Measurements from ENCODE around the gene DCC.

DCC gene

GRCh38 chr18:53536908-53537307, 1196.9 kb downstream of the DCC start:
- no peak for DNase-seq (ENCODE audit: low read depth)
- TF ChIP-seq, protein P1, sequence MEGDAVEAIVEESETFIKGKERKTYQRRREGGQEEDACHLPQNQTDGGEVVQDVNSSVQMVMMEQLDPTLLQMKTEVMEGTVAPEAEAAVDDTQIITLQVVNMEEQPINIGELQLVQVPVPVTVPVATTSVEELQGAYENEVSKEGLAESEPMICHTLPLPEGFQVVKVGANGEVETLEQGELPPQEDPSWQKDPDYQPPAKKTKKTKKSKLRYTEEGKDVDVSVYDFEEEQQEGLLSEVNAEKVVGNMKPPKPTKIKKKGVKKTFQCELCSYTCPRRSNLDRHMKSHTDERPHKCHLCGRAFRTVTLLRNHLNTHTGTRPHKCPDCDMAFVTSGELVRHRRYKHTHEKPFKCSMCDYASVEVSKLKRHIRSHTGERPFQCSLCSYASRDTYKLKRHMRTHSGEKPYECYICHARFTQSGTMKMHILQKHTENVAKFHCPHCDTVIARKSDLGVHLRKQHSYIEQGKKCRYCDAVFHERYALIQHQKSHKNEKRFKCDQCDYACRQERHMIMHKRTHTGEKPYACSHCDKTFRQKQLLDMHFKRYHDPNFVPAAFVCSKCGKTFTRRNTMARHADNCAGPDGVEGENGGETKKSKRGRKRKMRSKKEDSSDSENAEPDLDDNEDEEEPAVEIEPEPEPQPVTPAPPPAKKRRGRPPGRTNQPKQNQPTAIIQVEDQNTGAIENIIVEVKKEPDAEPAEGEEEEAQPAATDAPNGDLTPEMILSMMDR (conservative IDR thresholded peaks at IDR 0.05; ENCODE audit: low read depth, low read length): no peak
- no peak overlapping the region for H3K4me3 ChIP-seq (ENCODE audit: low read depth, low read length)

- TF ChIP-seq, protein P1 (conservative IDR thresholded peaks at IDR 0.05; ENCODE audit: low read depth, low read length): no peak
- H3K4me3 ChIP-seq (ENCODE audit: low read depth, low read length): no peak overlapping the region
- no peak for DNase-seq (ENCODE audit: low read depth)
Measured at GRCh38 chr18:53541924-53542323, 1201.9 kb downstream of the DCC start.

GRCh38 chr18:53543711-53544110, 1203.7 kb downstream of the DCC start:
- H3K4me3 ChIP-seq (ENCODE audit: low read depth, low read length): no peak overlapping the region
- TF ChIP-seq, protein P1 (conservative IDR thresholded peaks at IDR 0.05; ENCODE audit: low read depth, low read length): no peak
- no peak for DNase-seq (ENCODE audit: low read depth)

- H3K4me3 ChIP-seq (ENCODE audit: low read depth, low read length): no peak overlapping the region
- TF ChIP-seq, protein P1 (conservative IDR thresholded peaks at IDR 0.05; ENCODE audit: low read depth, low read length): no peak
- no peak for DNase-seq (ENCODE audit: low read depth)
Measured at GRCh38 chr18:53544917-53545316, 1204.9 kb downstream of the DCC start.

DNA sequence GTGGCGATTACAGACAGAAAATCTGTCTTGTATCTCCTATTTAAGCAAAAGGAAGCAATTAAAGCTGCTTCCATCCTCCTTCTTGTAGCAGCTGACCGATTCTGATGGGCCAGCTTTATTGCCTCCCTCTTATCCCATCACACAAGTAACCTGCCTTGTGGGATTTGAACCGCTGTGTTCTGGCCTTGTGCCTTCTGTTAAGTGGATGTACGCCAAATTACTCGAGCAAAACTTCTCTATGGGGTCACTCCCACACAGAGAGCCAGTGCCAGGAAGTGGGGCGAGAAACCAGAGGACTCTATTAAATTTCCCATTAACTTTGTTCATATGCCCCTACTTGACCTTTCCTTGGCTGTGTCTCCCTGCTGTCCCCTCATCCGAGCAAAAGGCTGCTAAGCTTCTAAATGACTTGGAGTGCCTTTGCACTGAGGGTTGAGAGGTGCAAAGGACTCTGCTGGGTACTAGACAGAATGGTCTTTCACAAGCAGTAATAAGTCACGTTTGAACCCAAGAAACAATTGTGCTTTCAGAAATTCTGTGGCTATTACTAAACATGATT, 1212.0 kb downstream of the DCC start:
- DNase-seq (ENCODE audit: low read depth): no peak
- TF ChIP-seq, protein P1 (conservative IDR thresholded peaks at IDR 0.05; ENCODE audit: low read depth, low read length): no peak
- H3K4me3 ChIP-seq (ENCODE audit: low read depth, low read length): no peak overlapping the region

- TF ChIP-seq, protein P1 (conservative IDR thresholded peaks at IDR 0.05; ENCODE audit: low read depth, low read length): no peak
- no peak for DNase-seq (ENCODE audit: low read depth)
- H3K4me3 ChIP-seq (ENCODE audit: low read depth, low read length): no peak overlapping the region
Measured at GRCh38 chr18:53553030-53553429, 1213.0 kb downstream of the DCC start.

- no peak for DNase-seq (ENCODE audit: low read depth)
- TF ChIP-seq, protein P1 (conservative IDR thresholded peaks at IDR 0.05; ENCODE audit: low read depth, low read length): no peak
- H3K4me3 ChIP-seq (ENCODE audit: low read depth, low read length): no peak overlapping the region
Measured at GRCh38 chr18:53556450-53556849, 1216.5 kb downstream of the DCC start.

Measured in choroid plexus epithelial cell (primary cell).